Epidermal melanocyte (primary cell): Measurements from ENCODE around the gene SCN1B.

Source experiments
- DNase-seq: peaks from one replicate; pipeline ENCODE4 v3.0.0; 2011; ENCODE audit warnings: low spot score; ENCODE audit not compliant: insufficient read length

SCN1B gene

DNA sequence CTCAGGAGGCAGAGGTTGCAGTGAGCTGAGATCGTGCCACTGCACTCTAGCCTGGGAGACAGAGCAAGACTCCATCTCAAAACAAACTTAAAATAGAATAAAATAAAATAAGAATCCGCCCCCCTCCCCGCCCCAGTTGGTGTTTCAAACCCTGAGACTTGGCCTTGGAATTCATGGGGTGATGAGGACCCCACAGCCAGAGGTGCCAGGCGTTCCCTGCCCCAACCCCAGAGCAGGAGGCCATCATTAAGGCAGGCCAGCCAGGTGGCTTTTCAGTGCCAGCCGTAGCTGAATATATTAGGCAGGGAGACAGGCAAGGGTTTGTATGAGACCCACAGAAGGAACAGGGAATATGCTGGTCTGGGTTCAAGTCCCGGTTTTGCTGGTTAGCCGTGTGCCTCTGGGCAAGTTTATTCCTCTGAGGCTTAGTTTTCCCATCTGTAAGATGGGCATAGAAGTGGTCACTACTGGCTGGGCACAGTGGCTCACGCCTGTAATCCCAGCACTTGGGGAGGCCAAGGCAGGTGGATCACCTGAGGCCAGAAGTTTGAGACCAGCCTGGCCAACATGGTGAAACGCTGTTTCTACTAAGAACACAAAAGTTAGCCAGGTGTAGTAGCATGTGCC is 23.5 kb downstream of the SCN1B start:
- no peak for DNase-seq

DNA sequence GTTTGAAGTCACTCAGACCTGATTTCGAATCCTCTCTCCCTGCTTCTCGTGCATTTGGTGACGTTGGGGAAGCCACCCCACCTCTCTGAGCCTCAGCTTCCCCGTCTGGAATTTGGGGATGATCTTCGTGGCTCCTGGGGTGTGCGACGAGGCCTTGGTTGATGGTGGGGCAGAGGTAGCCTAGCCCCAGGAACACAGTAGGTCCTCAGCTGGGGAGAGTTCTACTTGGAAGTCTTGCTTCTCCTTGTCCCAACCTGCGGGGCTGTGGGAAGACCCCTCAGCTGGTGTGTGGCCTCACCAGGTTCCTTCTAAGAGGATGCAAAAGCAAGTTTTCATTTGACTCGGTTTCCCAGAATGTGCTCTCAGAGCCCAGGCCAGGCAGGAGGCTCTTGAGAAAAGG is 24.4 kb downstream of the SCN1B start:
- DNase-seq = no peak

DNA sequence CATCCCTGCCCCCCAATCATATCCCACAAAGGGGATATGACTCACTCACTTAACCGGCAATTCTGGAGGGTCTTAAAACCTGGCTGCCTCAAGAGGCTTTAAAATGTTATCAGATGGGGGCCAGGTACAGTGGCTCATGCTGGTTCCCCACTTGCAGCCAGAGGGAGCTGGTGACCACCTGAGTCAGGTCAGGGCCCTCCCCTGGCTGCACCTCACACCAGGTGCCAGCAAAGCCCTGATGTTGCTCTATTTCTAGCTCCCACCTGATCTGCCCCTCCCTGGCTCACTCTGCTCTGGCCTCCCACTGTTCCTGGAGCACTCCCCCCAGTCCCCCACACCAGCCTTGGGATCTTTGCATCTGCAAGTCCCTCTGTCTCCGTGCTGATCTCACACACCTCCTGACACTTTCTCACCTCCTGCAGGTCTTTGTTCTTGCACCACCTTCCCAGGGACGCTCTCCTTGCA is 25.5 kb downstream of the SCN1B start:
- DNase-seq = no peak

DNA sequence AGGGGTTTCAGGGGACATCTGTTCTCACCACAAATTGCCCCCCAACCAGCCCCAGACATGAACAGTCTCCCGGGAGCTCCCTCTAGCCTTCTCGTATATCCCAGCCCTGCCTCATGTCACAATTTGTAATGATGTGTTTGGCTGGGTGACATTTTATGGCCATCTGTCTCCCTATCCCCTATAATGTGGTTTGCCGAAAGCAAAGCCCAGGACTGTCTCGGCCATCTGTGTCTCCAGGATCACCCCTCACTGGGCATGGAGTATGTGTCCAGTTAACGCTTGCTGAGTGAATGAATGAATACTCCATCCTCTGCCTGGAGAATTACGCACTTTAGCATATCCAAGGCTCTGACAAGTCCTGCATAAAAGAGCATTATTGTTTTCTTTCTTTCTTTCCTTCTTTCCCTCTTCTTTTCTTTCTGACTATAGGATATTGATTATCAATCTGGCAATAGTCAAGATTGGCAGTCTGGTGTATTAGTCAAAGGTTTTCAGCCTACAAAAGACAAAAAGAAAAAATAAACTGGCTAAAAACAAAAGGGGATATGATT is 26.3 kb downstream of the SCN1B start:
- no peak for DNase-seq

DNA sequence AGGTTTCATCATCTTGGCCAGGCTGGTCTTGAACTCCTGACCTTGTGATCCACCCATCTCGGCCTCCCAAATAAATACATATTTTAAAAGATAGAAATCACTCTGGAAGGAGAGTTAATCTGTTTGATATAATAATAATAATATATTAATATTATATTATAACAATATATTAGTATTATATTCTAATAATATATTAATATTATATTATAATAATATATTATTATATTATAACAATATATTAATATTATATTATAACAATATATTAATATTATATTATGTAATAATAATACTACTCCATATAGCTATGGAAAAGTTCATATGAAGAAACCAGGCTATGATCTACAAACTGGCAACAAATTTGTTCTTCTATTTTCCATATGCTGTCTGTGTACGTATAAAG is 28.1 kb downstream of the SCN1B start:
- no peak for DNase-seq

DNA sequence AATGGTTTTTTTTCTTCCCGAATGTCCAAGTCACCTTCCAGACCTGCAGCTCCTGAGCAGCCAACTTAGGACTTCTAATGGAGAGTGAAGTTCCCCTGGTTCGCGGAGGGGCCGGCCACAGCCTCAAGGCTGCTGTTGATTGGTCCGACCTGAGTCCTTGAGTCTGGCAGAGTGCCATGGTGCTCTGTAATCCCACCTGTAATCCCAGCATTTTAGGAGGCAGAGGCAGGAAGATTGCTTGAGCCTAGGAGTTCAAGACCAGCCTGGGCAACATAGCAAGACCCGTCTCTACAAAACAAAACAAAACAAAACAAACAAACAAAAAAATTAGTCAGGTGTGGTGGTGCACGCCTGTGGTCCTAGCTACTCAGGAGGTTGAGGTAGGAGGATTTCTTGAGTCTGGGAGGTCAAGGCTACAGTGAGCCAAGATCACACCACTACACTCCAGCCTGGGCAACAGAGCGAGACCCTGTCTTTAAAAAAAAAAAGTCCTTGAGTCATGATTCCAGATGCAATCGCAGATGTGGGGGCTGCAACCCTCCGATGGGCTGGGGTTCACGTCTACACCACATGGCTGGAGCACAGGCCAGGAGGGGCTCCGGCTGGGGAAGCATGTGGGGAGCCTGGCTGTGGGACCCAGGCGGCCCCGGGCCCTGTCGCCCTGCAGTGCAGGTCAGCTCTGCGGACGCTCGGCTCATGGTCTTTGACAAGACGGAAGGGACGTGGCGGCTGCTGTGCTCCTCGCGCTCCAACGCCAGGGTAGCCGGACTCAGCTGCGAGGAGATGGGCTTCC is 28.9 kb downstream of the SCN1B start:
- no peak for DNase-seq

DNA sequence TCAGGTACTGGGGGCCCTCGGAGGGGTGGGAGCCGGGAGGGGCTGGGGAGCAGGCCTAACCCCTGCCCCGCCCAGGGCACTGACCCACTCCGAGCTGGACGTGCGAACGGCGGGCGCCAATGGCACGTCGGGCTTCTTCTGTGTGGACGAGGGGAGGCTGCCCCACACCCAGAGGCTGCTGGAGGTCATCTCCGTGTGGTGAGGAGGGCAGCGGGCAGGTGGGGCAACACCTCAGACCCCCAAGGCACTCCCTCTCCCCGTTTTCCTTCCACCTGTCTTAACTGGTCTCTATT is 29.5 kb downstream of the SCN1B start:
- no peak for DNase-seq

DNA sequence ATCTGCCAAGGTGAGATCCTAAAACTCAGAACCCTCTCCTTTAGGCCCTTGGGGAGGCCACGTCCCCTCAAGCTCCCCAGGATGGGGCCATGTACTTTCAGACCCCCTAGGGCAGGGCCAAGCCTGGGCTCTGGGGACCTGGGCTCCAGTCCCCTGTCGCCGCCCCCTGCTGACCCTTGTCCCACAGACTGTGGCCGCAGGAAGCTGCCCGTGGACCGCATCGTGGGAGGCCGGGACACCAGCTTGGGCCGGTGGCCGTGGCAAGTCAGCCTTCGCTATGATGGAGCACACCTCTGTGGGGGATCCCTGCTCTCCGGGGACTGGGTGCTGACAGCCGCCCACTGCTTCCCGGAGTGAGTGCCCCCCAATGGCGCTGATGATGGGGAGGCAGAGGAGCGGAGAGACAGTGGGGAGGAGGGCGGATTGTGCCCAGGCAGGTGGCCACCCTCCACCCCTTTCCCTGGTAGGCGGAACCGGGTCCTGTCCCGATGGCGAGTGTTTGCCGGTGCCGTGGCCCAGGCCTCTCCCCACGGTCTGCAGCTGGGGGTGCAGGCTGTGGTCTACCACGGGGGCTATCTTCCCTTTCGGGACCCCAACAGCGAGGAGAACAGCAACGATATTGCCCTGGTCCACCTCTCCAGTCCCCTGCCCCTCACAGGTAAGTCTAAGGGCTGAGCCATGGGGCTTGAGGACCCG is 30.0 kb downstream of the SCN1B start:
- no peak for DNase-seq

DNA sequence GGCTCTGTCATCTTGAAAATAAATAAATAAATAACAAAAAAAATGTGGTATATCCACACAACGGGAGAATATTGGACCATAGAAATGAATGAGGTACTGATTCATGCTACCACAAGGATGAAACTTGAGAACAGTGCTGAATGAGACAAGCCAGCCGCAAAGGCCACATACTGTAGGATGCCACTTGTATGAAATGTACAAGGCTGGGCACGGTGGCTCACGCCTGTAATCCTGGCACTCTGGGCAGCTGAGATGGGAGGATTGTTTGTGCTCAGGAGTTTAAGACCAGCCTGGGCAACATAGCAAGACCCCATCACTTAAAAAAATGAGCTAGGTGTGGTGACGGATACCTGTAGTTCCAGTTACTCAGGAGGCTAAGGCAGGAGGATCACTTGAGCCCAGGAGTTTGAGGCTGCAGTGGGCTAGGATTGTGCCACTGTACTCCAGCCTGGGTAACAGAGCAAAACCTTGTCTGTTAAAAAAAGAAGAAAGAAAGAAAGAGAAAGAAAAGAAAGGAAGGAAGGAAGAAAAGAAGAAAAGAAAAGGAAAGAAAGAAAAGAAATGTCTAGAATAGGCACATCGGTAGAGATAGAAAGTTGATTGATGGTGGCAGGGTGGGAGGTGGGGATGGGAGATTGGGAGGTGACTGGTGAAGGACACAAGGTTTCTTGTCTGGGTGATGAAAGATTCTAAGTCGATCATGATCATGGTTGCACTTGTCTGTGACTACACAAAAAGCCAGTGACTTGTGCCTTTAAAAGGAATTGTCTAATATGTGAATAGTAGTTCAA is 31.5 kb downstream of the SCN1B start:
- DNase-seq = no peak

DNA sequence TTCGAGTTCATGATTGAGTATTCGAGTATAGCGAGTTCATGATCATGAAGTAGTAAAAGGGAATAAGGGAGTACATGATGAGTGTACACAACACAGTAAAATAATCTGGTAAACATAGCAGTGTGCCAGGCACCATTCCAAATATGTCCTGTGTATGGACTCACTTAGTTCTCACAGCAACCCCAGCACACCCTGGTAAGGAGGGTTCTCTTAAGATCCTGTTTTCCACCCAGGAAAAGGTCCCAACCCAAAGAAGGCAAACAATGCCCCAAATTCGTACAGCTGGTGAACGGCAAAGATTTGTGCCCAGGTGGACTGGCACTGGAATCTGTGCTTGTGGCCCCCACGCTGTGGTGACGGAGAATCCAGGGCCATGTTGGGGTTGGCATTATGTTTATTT is 32.7 kb downstream of the SCN1B start:
- DNase-seq = no peak

DNA sequence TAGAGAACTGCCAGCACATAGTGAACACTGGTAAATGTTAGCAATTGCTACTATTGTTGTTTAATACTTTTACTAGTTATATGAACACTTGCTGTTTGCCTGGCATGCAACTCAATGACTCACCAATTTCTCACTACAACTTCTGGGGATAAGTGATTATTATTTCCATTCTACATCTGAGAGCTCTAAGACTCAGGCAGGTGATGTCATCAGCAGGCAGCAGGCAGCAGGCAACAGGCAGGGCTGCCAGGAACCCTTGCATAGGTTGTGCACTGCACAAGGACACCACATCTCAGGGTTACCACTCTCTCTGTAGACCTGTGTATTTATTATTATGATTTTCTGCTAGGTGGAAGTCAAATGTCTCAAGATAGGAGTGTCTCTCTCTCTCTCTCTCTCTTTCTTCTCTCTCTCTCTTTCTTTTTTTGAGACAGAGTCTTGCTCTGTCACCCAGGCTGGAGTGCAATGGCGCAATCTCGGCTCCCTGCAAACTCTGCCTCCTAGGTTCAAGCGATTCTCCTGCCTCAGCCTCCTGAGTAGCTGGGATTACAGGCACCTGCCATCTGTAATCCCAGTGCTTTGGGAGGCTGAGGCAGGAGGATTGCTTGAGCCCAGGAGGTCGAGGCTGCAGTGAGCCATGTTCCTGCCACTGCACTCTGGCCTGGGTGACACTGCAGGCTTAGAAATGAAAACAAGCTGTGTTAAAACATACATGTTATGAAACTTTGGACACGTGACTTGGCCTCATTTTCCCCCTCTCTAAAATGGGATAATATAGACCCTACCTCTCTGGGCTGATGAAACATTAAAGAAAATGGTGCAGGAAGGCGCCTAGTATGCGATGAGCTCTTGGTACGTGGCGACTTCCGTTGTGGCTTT is 33.9 kb downstream of the SCN1B start:
- DNase-seq = no peak

DNA sequence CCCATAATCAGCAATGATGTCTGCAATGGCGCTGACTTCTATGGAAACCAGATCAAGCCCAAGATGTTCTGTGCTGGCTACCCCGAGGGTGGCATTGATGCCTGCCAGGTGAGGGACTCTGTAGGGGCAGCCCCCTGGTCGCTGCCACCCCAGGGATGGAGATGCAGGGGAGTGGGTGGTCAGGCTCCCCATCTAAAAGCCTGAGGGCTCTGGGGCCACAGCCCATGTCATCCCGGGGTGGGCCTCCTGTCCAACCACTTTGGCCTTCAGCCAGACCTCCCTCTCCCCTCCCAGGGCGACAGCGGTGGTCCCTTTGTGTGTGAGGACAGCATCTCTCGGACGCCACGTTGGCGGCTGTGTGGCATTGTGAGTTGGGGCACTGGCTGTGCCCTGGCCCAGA is 35.3 kb downstream of the SCN1B start:
- DNase-seq = no peak

DNA sequence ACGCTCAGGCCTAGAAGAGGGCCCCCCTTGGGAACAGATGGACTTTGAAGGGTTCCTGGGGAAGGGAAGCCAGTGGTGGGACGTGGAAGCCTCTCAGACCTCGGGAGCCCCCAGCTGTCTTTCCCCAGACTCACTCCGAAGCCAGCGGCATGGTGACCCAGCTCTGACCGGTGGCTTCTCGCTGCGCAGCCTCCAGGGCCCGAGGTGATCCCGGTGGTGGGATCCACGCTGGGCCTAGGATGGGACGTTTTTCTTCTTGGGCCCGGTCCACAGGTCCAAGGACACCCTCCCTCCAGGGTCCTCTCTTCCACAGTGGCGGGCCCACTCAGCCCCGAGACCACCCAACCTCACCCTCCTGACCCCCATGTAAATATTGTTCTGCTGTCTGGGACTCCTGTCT is 35.9 kb downstream of the SCN1B start:
- DNase-seq = no peak

DNA sequence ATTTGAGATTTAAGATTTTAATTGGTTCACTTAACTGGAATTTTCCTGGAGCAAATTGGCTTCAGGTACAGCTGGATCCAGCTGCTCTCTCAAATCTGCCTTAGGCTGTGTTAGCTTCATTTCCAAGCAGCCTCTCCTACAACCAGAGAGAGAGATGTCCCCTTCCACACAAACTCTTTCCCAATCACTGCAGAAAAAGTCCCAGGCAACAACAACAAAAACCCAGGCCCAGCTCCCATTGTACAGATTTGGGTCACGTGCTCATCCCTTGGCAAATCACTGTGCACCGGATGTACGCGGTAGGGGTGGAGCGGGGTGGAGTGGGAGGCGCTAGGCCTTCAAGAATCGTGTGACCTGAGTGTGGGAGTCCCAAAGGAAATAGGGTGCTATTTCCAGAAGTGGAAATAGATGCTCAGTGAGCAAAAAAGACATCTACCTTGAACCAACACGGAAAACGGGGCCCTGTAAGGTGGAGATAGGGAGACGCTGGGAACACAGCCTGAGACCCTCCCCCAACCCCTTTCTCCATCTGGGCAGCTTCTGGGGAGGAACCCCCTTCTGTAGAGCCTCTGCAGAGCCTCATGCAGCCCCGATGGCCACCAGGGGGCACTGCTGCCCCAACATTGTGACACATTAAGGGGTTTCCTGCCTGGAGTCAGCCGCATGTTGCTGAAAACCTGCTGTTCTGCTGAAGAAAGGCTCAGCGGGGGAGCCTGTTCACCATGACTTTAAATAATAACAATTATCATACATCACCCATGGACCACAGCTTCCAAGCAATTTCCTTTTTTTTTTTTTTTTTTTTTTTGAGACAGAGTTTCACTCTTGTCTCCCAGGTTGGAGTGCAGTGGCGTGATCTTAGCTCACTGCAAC is 36.7 kb downstream of the SCN1B start:
- peak; percentile 94 for DNase-seq

DNA sequence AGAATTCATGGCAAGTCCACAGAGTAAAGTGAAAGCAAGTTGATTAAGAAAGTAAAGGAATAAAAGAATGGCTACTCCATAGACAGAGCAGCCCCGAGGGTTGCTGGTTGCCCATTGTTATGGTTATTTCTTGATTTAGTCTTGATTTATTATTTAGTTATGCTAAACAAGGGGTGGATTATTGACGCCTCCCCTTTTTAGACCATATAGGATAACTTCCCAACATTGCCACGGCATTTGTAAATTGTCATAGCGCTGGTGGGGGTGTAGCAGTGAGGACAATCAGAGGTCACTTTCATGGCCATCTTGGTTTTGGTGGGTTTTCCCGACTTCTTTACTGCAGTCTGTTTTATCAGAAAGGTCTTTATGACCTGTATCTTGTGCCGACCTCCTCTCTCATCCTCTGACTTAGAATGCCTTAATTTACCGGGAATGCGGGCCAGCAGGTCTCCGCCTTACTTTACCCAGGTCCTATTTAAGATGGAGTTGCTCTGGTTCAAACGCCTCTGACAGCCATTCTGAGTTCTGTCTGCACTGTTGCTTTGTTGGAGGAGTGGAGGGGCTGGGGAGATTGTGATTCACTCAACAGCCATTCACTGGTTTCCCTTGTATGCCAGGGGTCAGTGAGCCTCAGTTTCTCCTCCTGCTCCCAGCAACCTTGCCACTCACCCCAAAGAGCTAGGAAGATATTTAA is 38.8 kb downstream of the SCN1B start:
- DNase-seq = no peak

DNA sequence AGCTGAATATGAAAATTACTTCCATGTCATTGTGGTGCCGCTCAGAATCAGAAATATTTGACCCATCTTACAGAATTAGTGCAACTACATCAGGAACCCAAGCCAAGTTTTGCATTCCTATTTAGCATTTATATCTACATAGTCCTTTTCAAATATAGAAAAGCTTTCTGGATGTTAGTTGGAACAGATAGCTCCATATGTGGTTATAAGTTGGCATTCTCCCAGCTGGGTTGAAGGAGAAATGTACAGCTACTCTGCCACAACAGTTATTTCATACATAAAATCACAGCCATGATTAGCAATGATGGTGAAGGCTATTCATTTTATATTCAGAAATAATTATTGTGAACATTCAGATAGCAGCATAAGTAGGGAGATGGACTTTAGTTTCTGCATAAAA is 39.4 kb downstream of the SCN1B start:
- DNase-seq = no peak

DNA sequence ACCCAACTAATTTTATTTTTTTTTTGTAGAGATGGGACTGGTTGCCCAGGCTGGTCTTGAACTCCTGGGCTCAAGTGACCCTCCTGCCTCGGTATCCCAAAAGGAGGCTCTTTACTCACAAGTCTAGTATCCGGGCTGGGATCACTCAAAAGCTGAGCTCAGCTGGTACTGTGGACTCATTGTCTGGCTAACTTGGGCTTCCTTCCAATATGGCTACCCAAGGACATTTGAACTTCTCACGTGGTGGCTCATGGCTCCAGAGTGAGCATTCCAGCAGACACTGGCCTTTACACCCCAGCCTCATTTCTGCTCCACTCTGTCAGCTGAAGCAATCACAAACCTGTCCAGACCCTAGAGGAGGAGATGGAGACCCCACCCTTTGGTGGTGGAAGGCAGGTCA is 40.2 kb downstream of the SCN1B start:
- no peak for DNase-seq

DNA sequence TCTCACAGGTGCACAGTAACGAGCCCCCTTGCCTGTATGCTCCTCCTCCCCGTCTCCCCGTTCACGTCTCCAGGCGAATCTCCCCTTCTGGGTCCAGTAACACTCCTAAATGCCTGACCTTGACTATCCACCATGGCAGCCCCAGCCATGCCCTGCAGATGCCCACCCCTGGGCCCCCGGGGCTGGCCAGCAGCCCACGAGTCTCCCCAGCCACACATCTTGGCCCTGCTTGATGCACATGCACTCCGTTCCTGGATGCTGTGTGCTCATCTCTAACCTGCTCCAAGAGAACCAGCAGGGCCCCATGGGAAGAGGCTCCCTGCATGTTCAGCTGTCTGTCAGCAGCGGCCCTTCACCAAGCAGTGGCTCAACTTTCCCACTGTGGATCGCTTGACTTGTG is 43.2 kb downstream of the SCN1B start:
- no peak for DNase-seq

DNA sequence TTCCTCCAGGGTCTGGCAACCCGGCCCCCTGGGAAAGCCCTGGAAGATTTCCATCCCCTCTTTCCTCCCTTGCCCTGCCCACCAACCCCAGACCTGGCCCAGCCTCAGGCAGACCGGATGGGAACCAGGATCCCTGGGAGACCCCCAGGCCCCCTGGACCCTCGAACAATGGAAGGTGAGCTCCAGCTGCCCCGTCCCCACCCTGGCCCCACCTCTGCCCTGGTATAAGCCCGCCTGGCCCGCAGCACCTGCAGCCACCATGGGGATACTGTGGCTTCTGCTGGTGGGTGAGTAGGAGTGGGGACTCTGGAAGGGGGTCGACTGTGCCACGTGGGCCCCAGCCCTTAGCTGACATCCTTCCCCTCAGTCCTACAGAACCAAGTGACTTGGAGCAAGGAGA is 43.7 kb downstream of the SCN1B start:
- DNase-seq = no peak
